Activated naive CD8-positive, alpha-beta T cell treated with anti-CD3 and anti-CD28 coated beads for 36 hours (primary cell): ENCODE results near the gene GPR37L1. TPM values are rescaled to one million over a fixed set of nuclear protein-coding genes. Genes with fewer than 3 reads are reported as not detected.

Experiments used
- DNase-seq: peaks from one replicate; pipeline ENCODE4 v3.0.0; 2021
- H3K27ac Mint-ChIP-seq: one replicate; pipeline ENCODE4 v1.8.0; 2022; ENCODE audit warnings: mild to moderate bottlenecking, moderate library complexity, mixed read lengths
- H3K27me3 Mint-ChIP-seq: one replicate; pipeline ENCODE4 v1.8.0; 2022; ENCODE audit warnings: mild to moderate bottlenecking, mixed read lengths
- H3K36me3 Mint-ChIP-seq: one replicate; pipeline ENCODE4 v1.8.0; 2021; ENCODE audit warnings: mild to moderate bottlenecking, mixed read lengths
- H3K4me1 Mint-ChIP-seq: one replicate; pipeline ENCODE4 v1.8.0; 2021; ENCODE audit warnings: mixed read lengths
- H3K4me3 Mint-ChIP-seq: one replicate; pipeline ENCODE4 v1.8.0; 2022; ENCODE audit warnings: mild to moderate bottlenecking, moderate library complexity, mixed read lengths
- H3K9me3 Mint-ChIP-seq: one replicate; pipeline ENCODE4 v1.8.0; 2022; ENCODE audit warnings: mixed read lengths
- total RNA-seq, 2 experiments: library from RNA; stranded (reverse); gene quantifications; one replicate each; pipeline ENCODE4 v1.2.3, GENCODE V29; 2021

GPR37L1 gene
- total RNA-seq, 2 experiments from 2014 or later = not detected

GRCh38 chr1:202153284-202153683 is 30.6 kb downstream of the GPR37L1 start:
- Mint-ChIP-seq H3K4me1 (peaks cover 26% of the 10 kb centered on the region), H3K27ac (peak overlapping the region; percentile 14), H3K36me3 (peaks cover 48% of the 10 kb centered on the region), H3K9me3 (no peaks in the 10 kb centered on the region), H3K27me3 (no peaks in the 10 kb centered on the region), H3K4me3 (no peak overlapping the region)
- no peak for DNase-seq

- no peak for DNase-seq
- H3K36me3 Mint-ChIP-seq = peaks cover 53% of the 10 kb centered on the region
- H3K27ac Mint-ChIP-seq = peak overlapping the region; percentile 65
- peaks cover 30% of the 10 kb centered on the region for H3K4me1 Mint-ChIP-seq
- H3K9me3 Mint-ChIP-seq = no peaks in the 10 kb centered on the region
- H3K4me3 Mint-ChIP-seq = no peak overlapping the region
- H3K27me3 Mint-ChIP-seq = no peaks in the 10 kb centered on the region
Measured at GRCh38 chr1:202154148-202154765, 31.5 kb downstream of the GPR37L1 start.

GRCh38 chr1:202154766-202155477 is 32.2 kb downstream of the GPR37L1 start:
- H3K4me1 Mint-ChIP-seq = peaks cover 34% of the 10 kb centered on the region
- peaks cover 56% of the 10 kb centered on the region for H3K36me3 Mint-ChIP-seq
- H3K4me3 Mint-ChIP-seq = no peak overlapping the region
- no peaks in the 10 kb centered on the region for H3K9me3 Mint-ChIP-seq
- H3K27ac Mint-ChIP-seq = peak overlapping the region; percentile 65
- H3K27me3 Mint-ChIP-seq = no peaks in the 10 kb centered on the region
- DNase-seq = peak; percentile 28

GRCh38 chr1:202155478-202156021 is 32.8 kb downstream of the GPR37L1 start:
- Mint-ChIP-seq H3K27me3 (no peaks in the 10 kb centered on the region), H3K9me3 (no peaks in the 10 kb centered on the region), H3K4me3 (no peak overlapping the region), H3K36me3 (peaks cover 57% of the 10 kb centered on the region), H3K27ac (peak overlapping the region; percentile 23), H3K4me1 (peaks cover 36% of the 10 kb centered on the region)
- no peak for DNase-seq

GRCh38 chr1:202156590-202156989 is 33.9 kb downstream of the GPR37L1 start:
- Mint-ChIP-seq H3K4me1 (peaks cover 47% of the 10 kb centered on the region), H3K36me3 (peaks cover 47% of the 10 kb centered on the region), H3K27me3 (no peaks in the 10 kb centered on the region), H3K9me3 (no peaks in the 10 kb centered on the region), H3K4me3 (peak overlapping the region; percentile 29), H3K27ac (peak overlapping the region; percentile 62)
- no peak for DNase-seq

GRCh38 chr1:202157945-202158344 is 35.2 kb downstream of the GPR37L1 start:
- Mint-ChIP-seq H3K4me1 (peaks cover 57% of the 10 kb centered on the region), H3K9me3 (no peaks in the 10 kb centered on the region), H3K4me3 (peak overlapping the region; percentile 98), H3K27me3 (no peaks in the 10 kb centered on the region), H3K36me3 (peaks cover 47% of the 10 kb centered on the region), H3K27ac (peak overlapping the region; percentile 43)
- no peak for DNase-seq

GRCh38 chr1:202158810-202159533 is 36.3 kb downstream of the GPR37L1 start:
- H3K9me3 Mint-ChIP-seq = no peaks in the 10 kb centered on the region
- DNase-seq = peak; percentile 54
- H3K4me1 Mint-ChIP-seq = peaks cover 59% of the 10 kb centered on the region
- peaks cover 39% of the 10 kb centered on the region for H3K36me3 Mint-ChIP-seq
- H3K27me3 Mint-ChIP-seq = no peaks in the 10 kb centered on the region
- H3K4me3 Mint-ChIP-seq = peak overlapping the region; percentile 98
- H3K27ac Mint-ChIP-seq = peak overlapping the region; percentile 99

- Mint-ChIP-seq H3K9me3 (no peaks in the 10 kb centered on the region), H3K4me1 (peaks cover 63% of the 10 kb centered on the region), H3K27ac (peak overlapping the region; percentile 99), H3K27me3 (no peaks in the 10 kb centered on the region), H3K4me3 (peak overlapping the region; percentile 98), H3K36me3 (peaks cover 36% of the 10 kb centered on the region)
- peak; percentile 77 for DNase-seq
Measured at GRCh38 chr1:202159534-202160371, 37.0 kb downstream of the GPR37L1 start.

- peaks cover 31% of the 10 kb centered on the region for H3K36me3 Mint-ChIP-seq
- no peaks in the 10 kb centered on the region for H3K27me3 Mint-ChIP-seq
- H3K27ac Mint-ChIP-seq = peak within 1 kb of the TSS; percentile 99
- H3K4me1 Mint-ChIP-seq = peaks cover 68% of the 10 kb centered on the region
- peak within 1 kb of the TSS; percentile 98 for H3K4me3 Mint-ChIP-seq
- DNase-seq = peak; percentile 88
- no peaks in the 10 kb centered on the region for H3K9me3 Mint-ChIP-seq
Measured at GRCh38 chr1:202160377-202160940, 37.7 kb downstream of the GPR37L1 start, which contains the start of gene PTPN7. Gene PTPN7 (minus strand): TSS chr1:202160602. CDS start chr1:202159402, 1,200 bp downstream.

- H3K4me3 Mint-ChIP-seq = peak overlapping the region; percentile 98
- peaks cover 73% of the 10 kb centered on the region for H3K4me1 Mint-ChIP-seq
- peak; percentile 41 for DNase-seq
- H3K27me3 Mint-ChIP-seq = no peaks in the 10 kb centered on the region
- no peaks in the 10 kb centered on the region for H3K9me3 Mint-ChIP-seq
- H3K36me3 Mint-ChIP-seq = peaks cover 31% of the 10 kb centered on the region
- H3K27ac Mint-ChIP-seq = peak overlapping the region; percentile 99
Measured at GRCh38 chr1:202161151-202162046, 38.7 kb downstream of the GPR37L1 start.

- Mint-ChIP-seq H3K27me3 (no peaks in the 10 kb centered on the region), H3K4me1 (peaks cover 74% of the 10 kb centered on the region), H3K4me3 (peak overlapping the region; percentile 98), H3K27ac (peak overlapping the region; percentile 99), H3K36me3 (peaks cover 30% of the 10 kb centered on the region), H3K9me3 (no peaks in the 10 kb centered on the region)
- peak; percentile 80 for DNase-seq
Measured at GRCh38 chr1:202162047-202162417, 39.3 kb downstream of the GPR37L1 start.

GRCh38 chr1:202162418-202163280 is 39.9 kb downstream of the GPR37L1 start:
- Mint-ChIP-seq H3K4me1 (peaks cover 72% of the 10 kb centered on the region), H3K27ac (peak overlapping the region; percentile 99), H3K9me3 (no peaks in the 10 kb centered on the region), H3K4me3 (peak overlapping the region; percentile 98), H3K27me3 (no peaks in the 10 kb centered on the region), H3K36me3 (peaks cover 27% of the 10 kb centered on the region)
- peak; percentile 32 for DNase-seq
